Measurements from ENCODE around the gene ACSM2A.
"Not testable (repeated sequence)": the region's sequence is repeated elsewhere in the genome, so short reads cannot be mapped to it uniquely, and the experiment has no call there.

GRCh38 chr16:20460313-20460712 is 9.0 kb downstream of the ACSM2A start:
- TF ChIP-seq TAF1, SPI1, POLR2A, POLR2AphosphoS5 (IDR thresholded peaks at IDR 0.05; ENCODE audit: low read depth, low read length): not testable (repeated sequence)

Measured in GM12891 (cell line).